ENCODE measurements around the gene USP49.

The USP49 gene

DNA sequence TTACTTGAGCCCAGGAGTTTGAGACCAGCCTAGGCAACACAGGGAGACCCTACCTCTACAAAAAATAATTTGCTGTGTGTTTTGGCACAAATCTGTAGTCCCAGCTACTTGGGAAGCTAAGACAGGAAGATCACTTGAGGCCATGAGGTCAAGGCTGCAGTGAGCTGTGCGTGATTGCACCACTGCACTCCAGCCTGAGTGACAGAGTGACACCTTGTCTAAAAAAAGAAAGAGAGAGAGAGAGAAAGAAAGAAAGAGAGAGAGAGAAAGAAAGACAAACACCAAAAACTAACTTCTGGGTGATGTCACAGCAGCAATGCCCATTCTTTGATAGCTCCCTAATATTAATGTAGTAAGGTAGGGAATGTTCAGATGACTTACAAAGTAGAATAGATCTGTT lies 20.4 kb downstream of the USP49 start:
- DNase-seq (ENCODE audit: low read depth, low spot score): no peak

DNA sequence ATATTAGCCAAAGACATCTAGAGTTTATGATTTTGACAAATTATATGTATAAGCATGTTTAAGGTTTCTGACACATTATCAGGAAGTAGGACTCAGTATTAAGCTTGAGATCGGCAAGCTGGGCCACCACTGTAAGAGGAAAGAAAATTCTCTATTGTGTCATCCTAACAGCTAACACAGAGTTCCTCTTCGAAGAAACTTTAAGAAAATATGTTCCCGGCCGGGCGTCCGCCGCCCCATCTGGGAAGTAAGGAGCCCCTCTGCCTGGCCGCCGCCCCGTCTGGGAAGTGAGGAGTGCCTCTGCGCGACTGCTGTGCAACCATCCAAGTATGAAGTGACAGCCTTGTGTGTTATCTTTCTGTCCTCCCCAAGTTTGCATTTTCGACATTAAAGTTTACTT lies 23.0 kb downstream of the USP49 start:
- no peak for DNase-seq (ENCODE audit: low read depth, low spot score)

DNA sequence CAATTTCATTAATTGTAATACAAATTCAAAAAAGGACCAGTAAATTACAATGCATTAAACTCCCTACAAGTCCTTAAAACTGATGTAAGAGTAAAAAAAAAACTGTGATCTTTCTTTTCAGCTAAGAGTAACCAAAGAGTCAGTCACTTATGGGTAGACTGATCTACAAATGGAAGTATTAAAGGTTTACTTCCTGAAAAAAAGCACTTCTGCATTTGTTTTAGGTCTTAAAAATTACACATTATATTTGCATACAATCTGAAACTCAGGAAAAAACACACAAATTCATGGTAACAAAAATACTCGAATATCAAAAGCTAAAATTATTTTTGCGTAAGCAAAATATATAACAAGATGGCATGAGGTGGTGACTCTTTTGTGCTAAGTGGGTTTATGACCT lies 23.5 kb downstream of the USP49 start:
- DNase-seq (ENCODE audit: low read depth, low spot score): no peak

DNA sequence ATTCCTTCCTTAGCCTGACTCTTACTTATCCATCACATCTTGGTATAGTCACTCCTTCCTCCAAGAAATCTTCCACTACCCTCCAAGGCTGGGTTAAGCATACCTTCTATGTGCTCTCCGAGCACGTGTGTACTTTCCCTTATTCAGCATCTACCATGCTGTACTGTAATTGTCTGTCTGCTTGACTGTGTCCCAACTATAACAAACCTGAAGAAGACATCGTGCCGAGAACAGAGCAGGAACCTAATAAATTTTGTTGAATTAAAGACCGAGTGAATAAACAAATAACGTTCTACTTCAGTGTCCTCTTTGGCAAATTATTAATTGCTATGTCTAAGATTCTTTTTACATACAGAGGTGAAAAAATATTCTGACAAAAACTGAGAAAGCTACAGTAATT lies 35.8 kb downstream of the USP49 start:
- DNase-seq (ENCODE audit: low read depth, low spot score): no peak

DNA sequence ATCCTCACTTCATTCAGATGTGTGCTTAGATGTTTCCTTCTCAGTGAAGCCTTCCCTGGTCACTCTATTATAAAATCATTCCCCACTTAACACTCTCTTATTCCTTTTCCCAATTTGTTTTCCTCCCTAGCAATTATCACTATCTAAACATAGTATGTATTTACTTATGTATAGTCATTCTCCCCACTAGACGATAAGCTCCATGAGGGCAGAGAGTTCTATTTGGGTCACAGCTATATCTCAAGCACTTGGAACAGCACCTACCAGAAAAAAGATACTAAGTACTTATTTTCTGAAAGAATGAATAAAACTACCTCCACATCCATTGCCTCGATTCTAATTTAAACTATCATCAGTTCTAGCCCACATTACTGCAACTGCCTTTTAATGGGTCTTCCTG lies 36.5 kb downstream of the USP49 start:
- DNase-seq (ENCODE audit: low read depth, low spot score): no peak

DNA sequence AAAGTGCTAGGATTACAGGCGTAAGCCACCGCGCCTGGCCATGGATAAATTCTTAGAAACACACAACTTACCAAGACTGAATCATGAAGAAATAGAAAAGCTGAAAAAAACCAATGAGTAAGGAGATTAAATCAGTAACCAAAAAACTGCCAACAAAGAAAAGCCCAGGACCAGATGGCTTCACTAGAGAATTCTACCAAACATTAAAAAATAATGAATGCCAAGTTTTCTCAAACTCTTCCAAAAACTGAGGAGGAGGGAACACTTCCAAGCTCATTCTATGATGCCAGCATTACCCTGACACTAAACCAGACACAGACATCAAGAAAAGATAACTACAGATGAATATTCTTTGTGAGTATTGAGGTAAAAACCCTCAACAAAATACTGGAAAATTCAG lies 44.3 kb downstream of the USP49 start:
- DNase-seq (ENCODE audit: low read depth, low spot score): no peak

DNA sequence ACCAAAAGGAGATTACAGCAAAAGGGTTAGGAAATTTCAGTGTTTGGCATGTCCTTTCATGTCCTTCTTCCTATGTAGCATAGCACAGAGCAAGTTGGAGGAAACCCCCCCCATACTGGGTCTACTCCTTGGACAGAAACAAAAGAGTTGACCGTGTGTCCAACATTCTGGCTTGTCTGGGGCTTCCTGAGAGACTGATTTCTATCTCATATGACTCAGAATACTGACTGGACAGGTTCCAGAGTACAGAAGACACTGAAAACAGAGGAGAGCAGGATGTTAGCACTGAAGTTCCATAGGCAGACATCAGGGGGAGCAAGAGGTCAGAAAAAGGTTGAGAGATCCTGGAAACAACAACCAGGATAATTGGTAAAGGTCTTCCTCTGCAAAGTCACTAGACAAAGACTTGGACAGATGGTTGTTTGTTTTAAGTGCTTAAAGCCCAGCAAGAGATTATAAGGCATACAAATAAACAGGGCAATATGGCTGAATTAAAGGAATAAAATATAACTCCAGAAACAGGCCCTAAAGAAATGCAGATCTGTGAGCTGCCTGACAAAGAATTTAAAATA lies 48.4 kb downstream of the USP49 start:
- peak; percentile 11 for DNase-seq (ENCODE audit: low read depth, low spot score)

DNA sequence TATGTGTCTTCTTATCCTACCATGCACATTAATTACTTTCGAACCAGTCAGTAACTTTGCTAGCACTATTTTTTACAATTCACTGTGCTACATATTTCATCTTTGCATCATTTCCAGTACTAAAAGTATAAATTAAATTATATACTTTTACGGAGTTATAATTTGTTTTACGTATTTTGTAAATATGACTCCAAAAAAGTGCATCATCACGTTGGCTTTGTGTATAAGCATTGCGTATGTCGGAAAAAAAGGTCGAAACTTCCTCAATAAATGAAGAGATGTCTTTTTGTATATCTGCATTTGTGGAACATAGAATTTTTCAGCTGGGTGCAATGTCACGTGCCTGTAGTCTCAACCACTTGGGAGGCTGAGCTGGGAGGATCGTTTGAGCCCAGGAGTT lies 52.0 kb downstream of the USP49 start:
- no peak for DNase-seq (ENCODE audit: low read depth, low spot score)

DNA sequence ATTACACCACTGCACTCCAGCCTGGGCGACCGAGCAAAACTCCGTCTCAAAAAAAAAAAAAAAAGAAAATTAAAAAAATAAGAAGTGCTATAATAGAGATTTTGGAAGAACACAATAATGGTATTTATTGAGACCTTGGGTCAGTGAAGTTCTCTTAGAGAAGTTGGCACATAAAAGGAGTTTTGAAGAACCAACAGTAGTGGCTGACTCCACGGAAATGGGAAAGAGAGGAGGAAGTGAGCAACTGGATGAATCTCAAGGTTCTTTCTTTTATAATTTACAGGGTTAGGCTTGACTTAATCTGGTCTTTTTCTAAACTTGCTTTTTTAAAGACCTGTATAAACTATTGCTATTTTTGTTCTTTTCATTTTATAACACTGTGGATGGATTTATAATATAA lies 54.8 kb downstream of the USP49 start:
- DNase-seq (ENCODE audit: low read depth, low spot score): no peak

DNA sequence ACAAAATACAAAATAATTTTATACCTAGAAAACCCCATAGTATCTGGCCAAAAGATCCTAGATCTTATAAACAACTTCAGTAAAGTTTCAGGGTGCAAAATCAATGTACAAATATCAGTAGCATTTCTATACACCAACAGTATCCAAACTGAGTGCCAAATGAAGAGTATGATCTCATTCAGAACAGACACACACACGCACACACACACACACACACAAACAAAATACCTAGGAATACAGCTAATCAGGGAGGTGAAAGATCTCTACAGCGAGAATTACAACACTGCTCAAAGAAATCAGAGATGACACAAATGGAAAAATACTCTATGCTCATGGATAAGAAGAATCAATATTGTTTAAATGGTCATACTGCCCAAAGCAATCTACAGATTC lies 58.5 kb downstream of the USP49 start:
- DNase-seq (ENCODE audit: low read depth, low spot score): no peak

DNA sequence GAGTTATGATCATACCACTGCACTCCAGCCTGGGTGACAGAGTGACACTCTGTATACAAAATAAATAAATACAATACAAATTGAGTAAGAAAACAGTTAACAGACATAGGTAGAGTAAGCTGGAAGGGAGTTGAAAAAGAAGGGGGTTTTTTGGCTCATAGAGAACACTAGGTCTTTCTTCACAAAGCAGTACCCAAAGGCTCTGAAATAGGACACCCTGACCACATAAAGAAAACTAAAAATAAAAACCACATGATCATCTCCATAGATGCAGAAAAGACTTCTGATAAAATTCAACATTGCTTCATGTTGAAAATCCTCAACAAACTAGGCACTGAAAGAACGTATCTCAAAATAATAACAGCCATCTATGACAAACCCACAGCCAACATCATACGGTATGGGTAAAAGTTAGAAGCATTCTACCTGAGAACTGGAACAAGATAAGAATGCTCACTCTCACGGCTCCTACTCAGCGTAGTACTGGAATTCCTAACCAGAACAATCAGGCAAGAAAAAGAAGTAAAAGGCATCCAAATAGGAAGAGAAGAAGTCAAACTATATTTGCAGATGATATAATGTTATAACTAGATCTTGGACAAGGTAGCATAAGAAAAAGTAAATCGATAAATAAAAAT lies 59.0 kb downstream of the USP49 start:
- no peak for DNase-seq (ENCODE audit: low read depth, low spot score)

DNA sequence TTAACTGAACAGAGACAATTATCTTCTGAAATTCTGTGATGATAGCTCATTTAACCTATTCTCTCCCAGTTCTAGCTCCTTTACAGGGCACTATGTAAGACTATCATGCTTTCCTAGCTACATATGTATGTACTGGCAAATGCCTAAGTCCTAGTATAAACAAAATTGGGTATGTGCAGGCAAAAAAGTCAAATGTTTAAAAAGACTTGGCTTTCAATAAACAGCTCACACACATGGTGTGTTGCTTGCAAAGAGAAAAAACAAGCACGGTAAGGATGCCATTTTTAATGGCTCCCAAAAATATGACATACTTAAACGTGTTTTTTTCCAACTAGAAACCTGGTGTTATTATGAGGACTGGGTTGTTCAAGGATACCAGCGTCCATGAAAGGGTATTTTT lies 62.9 kb downstream of the USP49 start:
- no peak for DNase-seq (ENCODE audit: low read depth, low spot score)

DNA sequence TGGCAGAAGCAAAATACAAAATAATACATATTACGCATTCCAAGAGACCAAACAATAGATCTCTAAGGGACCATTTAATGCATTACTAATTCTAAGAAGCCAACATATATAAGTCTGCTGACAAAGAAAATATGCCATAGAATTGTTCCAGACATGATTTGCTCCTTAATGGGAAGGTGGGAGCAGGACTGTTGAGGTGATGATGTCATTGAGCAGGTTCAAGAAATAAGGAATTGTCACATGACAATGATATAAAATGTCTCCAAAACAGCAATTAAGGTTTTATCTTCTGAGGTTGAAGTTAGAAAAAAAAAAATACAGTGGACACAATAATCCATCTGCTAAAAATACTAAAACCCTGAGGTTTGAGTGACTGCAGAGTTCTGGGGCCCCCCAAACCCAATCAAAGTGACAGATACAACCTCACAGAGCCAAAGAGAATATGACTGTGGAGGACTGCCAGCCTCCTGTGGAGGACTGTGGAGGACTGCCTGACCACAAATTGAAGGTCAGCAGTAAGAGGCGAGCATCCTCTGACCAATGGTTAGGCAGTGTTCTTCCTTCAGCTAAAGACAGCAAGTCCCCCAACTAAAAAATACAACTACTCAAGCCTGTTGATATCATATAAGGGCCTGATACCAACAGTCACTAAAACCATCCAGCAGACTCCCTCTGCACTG lies 68.7 kb downstream of the USP49 start:
- DNase-seq (ENCODE audit: low read depth, low spot score): no peak

DNA sequence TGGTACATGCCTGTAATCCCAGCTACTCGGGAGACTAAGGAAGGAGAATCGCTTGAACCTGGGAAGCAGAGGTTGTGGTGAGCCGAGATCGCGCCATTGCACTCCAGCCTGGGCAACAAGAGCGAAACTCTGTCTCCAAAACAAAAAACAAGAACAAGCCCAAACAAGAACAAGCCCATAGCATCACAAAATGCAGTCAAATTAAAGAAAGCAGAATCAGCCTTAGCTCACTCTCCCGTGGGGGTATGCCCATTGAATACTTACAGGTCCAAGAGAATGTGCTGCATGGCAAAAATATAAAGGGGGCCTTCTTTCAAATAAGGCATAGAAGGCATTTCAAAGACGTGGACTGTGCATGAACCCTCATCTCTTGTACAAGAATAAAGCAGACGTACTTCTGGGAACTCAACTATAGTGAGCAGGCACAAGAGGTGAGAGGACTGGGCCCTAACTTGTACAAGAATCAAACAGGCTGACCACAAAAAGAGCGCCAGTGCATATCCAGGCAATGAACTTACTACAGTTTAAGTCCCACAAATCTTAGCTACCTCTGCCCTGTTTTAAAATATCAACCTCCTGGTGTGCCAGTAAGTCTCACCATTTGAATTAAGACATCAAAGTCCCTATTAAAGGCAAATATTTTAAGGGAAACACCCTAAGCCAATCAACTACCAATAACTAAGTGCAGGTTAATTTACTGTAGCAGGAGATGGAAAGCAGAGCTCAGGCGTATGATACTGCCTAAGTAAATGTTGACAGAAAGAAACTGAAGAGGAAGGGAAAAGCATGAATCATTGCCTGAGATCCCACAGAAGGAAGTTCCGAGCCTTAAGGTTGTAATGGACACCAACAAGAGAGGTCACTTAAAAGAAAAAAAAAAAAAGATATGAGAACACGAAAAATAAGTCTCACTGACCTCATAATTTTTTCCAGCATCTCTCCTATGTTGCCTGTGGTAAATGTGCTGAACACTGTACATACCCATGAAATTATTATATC lies 70.3 kb downstream of the USP49 start:
- no peak for DNase-seq (ENCODE audit: low read depth, low spot score)

DNA sequence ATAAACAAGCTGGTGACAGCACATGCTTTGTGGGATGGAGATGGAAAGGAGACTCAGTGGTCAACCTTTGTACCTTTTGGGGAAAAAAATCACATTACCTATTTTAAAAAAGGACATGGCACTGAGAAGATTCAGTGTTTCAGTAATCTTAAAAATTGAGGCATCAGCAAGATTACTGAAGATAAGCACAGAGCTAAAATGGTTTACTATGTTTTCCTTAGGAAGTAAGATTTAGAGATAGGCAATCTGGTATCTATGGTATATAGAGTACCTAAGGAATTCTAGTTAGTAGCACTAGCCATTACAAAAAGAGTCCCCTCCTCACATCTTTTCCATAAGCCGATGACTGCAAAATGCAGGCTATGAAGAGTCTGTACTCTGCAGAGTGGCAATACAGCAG lies 72.0 kb downstream of the USP49 start:
- DNase-seq (ENCODE audit: low read depth, low spot score): no peak

DNA sequence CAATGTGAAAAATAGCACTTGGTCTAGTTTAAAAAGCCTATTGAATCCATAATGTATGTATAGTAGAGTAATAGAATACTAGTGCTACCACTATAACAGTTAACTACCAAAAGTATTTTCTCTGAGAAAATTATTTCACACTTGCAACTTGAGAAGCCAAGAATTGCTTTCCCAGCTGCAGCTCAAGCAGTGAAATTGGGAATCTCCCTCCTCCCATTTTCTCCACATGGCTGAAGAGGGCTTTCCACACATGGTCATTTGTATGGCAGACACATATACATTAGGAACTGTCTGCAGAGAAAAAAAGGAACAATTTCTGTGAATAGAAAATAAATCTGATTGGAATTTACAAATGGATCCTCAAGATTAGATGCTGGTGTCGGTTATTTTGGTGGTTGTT lies 73.2 kb downstream of the USP49 start:
- no peak for DNase-seq (ENCODE audit: low read depth, low spot score)

DNA sequence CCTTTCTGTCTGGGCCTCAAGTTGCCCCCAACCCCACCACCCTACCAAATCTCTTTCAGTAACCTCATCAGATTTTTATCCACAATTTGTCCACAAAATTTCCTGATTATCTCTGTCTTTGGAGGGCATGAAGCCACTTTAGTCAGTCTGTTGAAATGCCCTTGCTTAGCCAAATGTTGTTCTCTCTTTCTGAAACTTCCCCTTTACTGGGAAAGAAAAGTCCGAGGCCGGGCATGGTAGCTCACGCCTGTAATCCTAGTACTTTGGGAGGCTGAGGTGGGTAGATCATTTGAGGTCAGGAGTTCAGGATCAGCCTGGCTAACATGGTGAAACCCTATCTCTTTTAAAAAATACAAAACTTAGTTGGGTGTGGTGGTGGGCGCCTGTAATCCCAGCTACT lies 73.9 kb downstream of the USP49 start:
- no peak for DNase-seq (ENCODE audit: low read depth, low spot score)

DNA sequence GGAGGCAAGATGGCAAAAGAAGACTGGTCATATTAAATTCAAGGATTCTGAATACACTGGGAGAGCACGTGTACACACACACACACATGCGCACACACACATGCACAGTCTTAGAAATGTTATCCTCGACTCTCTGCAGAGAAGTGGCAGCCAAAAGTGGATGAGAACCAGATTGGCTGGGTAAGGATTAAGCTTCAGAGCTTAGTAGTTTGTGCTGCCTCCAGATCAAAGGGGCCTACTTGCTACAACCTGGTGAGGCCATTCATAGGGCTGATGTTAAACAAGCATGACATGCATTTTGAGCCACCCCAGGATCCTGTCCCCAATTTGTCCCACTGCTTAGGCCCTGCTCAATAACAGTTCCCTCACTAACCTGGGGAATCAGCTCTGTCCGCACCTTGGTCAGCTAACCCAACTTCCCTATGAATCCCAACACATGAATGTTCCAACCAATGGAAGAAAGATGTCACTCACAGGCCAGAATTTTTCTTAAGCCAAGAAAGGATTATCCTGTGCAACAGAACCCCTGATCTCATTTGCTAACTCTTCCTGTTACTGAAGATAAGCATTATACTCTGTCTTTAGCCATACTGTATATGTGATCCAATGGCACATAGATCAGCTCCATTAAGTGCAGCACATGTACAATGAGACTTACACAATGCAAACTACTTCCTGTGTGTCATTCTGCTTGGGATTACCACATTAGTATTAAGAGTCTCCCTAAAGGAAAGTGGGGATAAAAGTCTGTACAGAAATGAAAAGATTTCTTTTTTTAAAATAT lies 76.7 kb downstream of the USP49 start:
- no peak for DNase-seq (ENCODE audit: low read depth, low spot score)

DNA sequence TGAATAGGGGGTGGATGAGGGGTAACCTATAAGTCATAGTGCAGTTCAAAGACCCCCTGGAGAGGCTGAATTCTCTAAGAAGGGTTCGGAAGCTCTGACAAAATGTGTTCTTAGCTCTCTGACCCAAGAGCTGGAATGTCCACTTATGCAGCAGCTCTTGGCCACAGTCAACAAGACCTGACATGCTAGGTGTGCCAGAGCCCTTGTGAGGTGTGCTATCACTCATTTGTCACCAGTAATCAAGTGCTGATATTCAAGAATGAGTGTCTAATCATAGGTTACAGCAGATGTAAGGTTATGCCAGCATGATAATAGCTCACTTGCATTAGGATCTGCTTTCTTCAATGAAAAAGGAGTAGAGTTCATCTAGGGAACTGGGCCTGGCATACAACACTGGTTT lies 79.6 kb downstream of the USP49 start:
- DNase-seq (ENCODE audit: low read depth, low spot score): no peak

DNA sequence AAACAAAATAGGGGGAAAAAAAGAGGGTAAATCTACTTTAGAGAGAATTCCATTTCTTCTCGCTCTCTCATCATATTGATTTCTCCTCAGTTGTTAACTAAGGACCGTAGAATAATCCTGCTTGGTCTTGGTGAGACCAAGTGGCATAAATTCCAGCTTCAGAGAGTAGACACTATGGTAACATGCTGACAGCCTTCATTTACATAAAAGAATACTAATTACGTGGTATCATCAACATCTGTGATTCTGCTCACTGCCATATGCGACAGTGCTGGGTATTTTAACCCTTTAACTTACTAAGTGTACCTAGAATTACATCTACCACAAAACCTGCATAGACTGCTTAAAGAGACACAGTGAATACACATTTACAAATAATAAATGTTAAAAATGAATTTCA lies 80.5 kb downstream of the USP49 start:
- no peak for DNase-seq (ENCODE audit: low read depth, low spot score)

DNA sequence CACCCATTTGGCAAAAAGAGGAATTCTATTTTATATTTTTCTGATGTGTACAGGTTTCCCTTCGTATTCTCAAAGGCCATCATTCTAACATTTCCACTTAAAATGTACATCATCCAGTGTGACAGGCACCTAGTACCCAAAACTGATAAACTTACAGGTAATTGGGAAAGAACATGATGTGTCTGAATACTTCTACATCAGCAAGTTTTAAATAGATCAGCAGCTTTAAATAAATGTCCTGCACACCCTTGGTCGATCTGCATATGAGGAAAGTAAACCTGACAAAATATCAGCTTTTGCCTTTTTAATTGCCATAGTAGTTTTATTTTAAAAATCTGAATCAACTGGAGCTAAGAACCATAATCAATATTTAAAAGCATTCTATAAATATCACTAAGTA lies 81.2 kb downstream of the USP49 start:
- no peak for DNase-seq (ENCODE audit: low read depth, low spot score)

DNA sequence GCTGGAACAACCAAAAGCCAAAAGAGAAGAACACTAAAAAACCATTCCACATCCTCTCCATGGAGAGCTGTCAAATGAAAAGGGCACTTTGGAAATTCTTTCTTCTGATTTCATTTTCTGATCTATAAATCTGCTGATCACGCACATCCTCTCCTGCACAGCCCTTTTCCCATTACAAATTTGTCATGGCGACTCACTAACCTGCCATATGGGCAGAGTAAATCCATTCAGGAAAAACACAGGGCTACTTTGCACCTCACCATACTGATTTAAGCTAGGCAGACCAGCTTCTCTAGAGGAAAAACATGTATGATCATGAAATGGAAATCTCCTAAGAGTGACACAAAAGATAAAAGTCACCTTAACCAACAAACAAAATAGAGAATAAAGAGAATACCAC lies 81.7 kb downstream of the USP49 start:
- DNase-seq (ENCODE audit: low read depth, low spot score): no peak
